Neural cell (in vitro differentiated cells): ENCODE results near the gene TMTC1. TPM values are rescaled to one million over a fixed set of nuclear protein-coding genes. Genes with fewer than 3 reads are reported as not detected.
"Not testable (repeated sequence)": the region's sequence is repeated elsewhere in the genome, so short reads cannot be mapped to it uniquely, and the experiment has no call there.

Experiments
- H2AFZ ChIP-seq: fragments of 200-600, 300-800 bp; sonication (generic), shearing (Covaris generic); 2 replicates; pipeline ENCODE4 v1.6.0; 2014; ENCODE audit warnings: low read depth, mild to moderate bottlenecking, antibody characterized with exemption, low read length, moderate library complexity
- H3F3A ChIP-seq: fragments of 200-600 bp; shearing (Covaris generic); 2 replicates; pipeline ENCODE4 v1.6.1; 2016; ENCODE audit warnings: mild to moderate bottlenecking, moderate library complexity, mixed read lengths, antibody characterized with exemption, low read length; ENCODE audit not compliant: insufficient read depth, poor library complexity, severe bottlenecking
- H3K27ac ChIP-seq: fragments of 200-600, 300-800 bp; sonication (generic), shearing (Covaris generic); 2 replicates; pipeline ENCODE4 v1.5.1; 2014; ENCODE audit warnings: mild to moderate bottlenecking, low read length, moderate library complexity
- H3K27me3 ChIP-seq: fragments of 300-800, 200-600 bp; sonication (generic), shearing (Covaris generic); 2 replicates; pipeline ENCODE4 v1.6.0; 2014; ENCODE audit warnings: mild to moderate bottlenecking, low read depth, low read length, moderate library complexity; ENCODE audit not compliant: insufficient read depth
- H3K36me3 ChIP-seq: fragments of 300-800, 200-600 bp; sonication (generic), shearing (Covaris generic); 2 replicates; pipeline ENCODE4 v1.5.1; 2014; ENCODE audit warnings: mild to moderate bottlenecking, antibody characterized with exemption, low read length, moderate library complexity; ENCODE audit not compliant: insufficient read depth
- H3K4me2 ChIP-seq: fragments of 300-800, 200-600 bp; sonication (generic), shearing (Covaris generic); 2 replicates; pipeline ENCODE4 v1.6.0; 2014; ENCODE audit warnings: mild to moderate bottlenecking, low read length
- H3K4me3 ChIP-seq: fragments of 300-800, 200-600 bp; sonication (generic), shearing (Covaris generic); 2 replicates; pipeline ENCODE4 v1.5.1; 2014; ENCODE audit warnings: mild to moderate bottlenecking, low read length, moderate library complexity
- H3K79me2 ChIP-seq: fragments of 200-600 bp; shearing (Covaris generic); replicated peaks from 2 replicates; pipeline ENCODE4 v1.6.0; 2014; ENCODE audit warnings: mild to moderate bottlenecking, low read length, moderate library complexity; ENCODE audit not compliant: insufficient read depth
- H3K9ac ChIP-seq: fragments of 300-800, 200-600 bp; sonication (generic), shearing (Covaris generic); 2 replicates; pipeline ENCODE4 v1.6.1; 2016; ENCODE audit warnings: mild to moderate bottlenecking, low read length, mixed read lengths
- H3K9me2 ChIP-seq: fragments of 200-600 bp; shearing (Covaris generic); 2 replicates; pipeline ENCODE4 v1.6.1; 2016; ENCODE audit warnings: mild to moderate bottlenecking, low read length, mixed read lengths; ENCODE audit not compliant: insufficient read depth
- H3K9me3 ChIP-seq: fragments of 200-600, 300-800 bp; sonication (generic), shearing (Covaris generic); 2 replicates; pipeline ENCODE4 v1.6.1; 2016; ENCODE audit warnings: mild to moderate bottlenecking, mixed run types, low read length, moderate library complexity, mixed read lengths
- H4K20me1 ChIP-seq: fragments of 200-600 bp; shearing (Covaris generic); 2 replicates; pipeline ENCODE4 v1.6.1; 2016; ENCODE audit warnings: mild to moderate bottlenecking, mixed run types; ENCODE audit not compliant: insufficient read depth
- EP300 ChIP-seq: fragments of 450-650 bp; conservative IDR thresholded peaks from 2 replicates; pipeline ENCODE4 v1.6.1; 2014; ENCODE audit warnings: antibody characterized with exemption, mild to moderate bottlenecking, moderate library complexity; ENCODE audit not compliant: poor library complexity, severe bottlenecking
- EZH2 ChIP-seq: fragments of 200-600, 300-800 bp; shearing (Covaris generic), sonication (generic); IDR thresholded peaks from 2 replicates; pipeline ENCODE4 v1.6.1; 2014; ENCODE audit warnings: antibody characterized with exemption, low read length, borderline replicate concordance, mild to moderate bottlenecking; ENCODE audit not compliant: insufficient read depth, poor library complexity, severe bottlenecking
- POLR2AphosphoS5 ChIP-seq: IDR thresholded peaks from 2 replicates; pipeline ENCODE4 v1.6.1; 2012
- polyA plus RNA-seq: library from polyadenylated mRNA; depleted of rRNA; stranded (reverse); fragments of >200 nt; gene quantifications from 2 replicates; pipeline ENCODE4 v1.2.3, GENCODE V29; 2014
- TF ChIP-seq, protein P1 (sequence below): IDR thresholded peaks from 2 replicates; pipeline ENCODE4 v1.6.1; 2012; ENCODE audit warnings: borderline replicate concordance
- TF ChIP-seq, protein P2 (sequence below): fragments of 450-650 bp; IDR thresholded peaks from 2 replicates; pipeline ENCODE4 v1.5.1; 2014; ENCODE audit warnings: antibody characterized with exemption, mild to moderate bottlenecking, moderate library complexity; ENCODE audit not compliant: poor library complexity, severe bottlenecking

Gene TMTC1
- polyA plus RNA-seq, 1 donor from 2014 or later: 10.0 TPM

DNA sequence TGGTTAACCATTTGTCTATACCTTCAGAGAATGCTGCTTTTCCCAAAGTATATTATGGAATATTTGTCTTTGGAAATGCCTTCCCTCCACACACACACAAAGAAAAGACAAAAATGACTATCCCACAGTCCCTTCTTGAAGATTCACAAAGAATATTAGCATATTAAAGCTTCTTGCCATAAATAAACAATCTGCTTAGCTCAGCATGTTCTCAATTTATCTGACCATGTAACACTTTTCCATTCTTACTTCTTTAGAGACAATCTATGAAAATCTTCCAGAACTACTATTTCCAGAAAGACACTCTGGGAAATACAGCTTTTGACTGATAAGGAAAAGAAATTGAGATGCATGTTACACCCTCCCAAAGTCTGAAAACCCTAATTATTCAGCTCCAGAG, 227.4 kb downstream of the TMTC1 start:
- H2AFZ ChIP-seq: no peak overlapping the region
- no peak overlapping the region for H3K4me3 ChIP-seq
- no peaks in the 10 kb centered on the region for H3K27me3 ChIP-seq
- H3K36me3 ChIP-seq: no peaks in the 10 kb centered on the region
- no peak overlapping the region for H3K27ac ChIP-seq
- no peaks in the 10 kb centered on the region for H4K20me1 ChIP-seq
- H3K9me2 ChIP-seq: no peaks in the 10 kb centered on the region
- peaks cover 3% of the 10 kb centered on the region for H3F3A ChIP-seq
- H3K9ac ChIP-seq: no peak overlapping the region
- H3K79me2 ChIP-seq: no peaks in the 10 kb centered on the region
- no peak overlapping the region for H3K4me2 ChIP-seq
- TF ChIP-seq EP300 (no peak), EZH2 (no peak), POLR2AphosphoS5 (no peak)
- H3K9me3 ChIP-seq: no peaks in the 10 kb centered on the region

DNA sequence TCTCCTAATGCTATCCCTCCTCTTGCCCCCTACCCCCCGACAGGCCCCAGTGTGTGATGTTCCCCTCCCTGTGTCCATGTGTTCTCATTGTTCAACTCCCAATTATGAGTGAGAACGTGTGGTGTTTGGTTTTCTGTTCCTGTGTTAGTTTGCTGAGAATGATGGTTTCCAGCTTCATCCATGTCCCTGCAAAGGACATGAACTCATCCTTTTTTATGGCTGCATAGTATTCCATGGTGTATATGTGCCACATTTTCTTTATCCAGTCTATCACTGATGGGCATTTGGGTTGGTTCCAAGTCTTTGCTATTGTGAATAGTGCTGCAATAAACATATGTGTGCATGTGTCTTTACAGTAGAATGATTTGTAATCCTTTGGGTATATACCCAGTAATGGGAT, 228.3 kb downstream of the TMTC1 start:
- H3K4me2 ChIP-seq, H4K20me1 ChIP-seq, H3K79me2 ChIP-seq, H3K9me3 ChIP-seq, H3K27me3 ChIP-seq, H3K4me3 ChIP-seq, H3F3A ChIP-seq, H3K27ac ChIP-seq, H3K9me2 ChIP-seq, H3K9ac ChIP-seq, H2AFZ ChIP-seq, H3K36me3 ChIP-seq: not testable (repeated sequence)

DNA sequence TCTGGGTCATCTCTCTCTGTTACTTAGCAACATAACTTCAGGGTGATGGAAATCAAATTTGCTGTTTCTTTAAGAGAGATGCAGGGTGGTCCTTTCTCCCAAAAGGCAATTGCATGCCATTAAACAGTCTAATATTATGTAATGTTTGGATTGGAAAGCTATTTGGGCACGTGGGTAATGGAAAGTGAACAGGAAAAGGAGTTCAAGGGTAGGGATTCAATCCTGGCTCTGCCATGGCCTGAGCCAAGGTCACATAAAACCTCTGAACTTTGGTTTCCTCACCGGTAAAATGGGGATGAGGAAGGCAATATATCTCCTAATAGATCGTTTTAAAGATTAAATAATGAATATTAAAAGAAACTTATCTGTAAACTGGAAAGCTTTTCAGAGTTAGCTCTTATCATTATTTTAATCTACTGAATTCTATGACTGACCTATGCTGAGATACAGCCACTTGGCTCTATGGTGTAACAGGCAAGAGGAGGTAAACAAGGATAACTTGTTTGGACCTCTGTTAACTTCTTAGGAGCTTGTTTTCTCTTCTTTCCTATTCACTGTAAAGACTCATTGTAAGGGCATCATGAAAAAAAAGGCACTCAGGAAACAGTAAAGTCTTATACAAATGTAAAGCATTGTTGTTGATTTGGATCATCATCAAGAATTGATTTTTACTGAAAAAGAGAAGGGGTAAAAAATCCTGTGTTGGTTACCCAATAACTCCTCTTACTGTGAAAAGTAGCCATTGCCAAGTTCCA, 230.6 kb downstream of the TMTC1 start:
- no peak overlapping the region for H3K4me3 ChIP-seq
- no peaks in the 10 kb centered on the region for H3K27me3 ChIP-seq
- H3K36me3 ChIP-seq: no peaks in the 10 kb centered on the region
- no peaks in the 10 kb centered on the region for H4K20me1 ChIP-seq
- H2AFZ ChIP-seq: no peak overlapping the region
- no peak overlapping the region for H3K27ac ChIP-seq
- TF ChIP-seq, protein P1, sequence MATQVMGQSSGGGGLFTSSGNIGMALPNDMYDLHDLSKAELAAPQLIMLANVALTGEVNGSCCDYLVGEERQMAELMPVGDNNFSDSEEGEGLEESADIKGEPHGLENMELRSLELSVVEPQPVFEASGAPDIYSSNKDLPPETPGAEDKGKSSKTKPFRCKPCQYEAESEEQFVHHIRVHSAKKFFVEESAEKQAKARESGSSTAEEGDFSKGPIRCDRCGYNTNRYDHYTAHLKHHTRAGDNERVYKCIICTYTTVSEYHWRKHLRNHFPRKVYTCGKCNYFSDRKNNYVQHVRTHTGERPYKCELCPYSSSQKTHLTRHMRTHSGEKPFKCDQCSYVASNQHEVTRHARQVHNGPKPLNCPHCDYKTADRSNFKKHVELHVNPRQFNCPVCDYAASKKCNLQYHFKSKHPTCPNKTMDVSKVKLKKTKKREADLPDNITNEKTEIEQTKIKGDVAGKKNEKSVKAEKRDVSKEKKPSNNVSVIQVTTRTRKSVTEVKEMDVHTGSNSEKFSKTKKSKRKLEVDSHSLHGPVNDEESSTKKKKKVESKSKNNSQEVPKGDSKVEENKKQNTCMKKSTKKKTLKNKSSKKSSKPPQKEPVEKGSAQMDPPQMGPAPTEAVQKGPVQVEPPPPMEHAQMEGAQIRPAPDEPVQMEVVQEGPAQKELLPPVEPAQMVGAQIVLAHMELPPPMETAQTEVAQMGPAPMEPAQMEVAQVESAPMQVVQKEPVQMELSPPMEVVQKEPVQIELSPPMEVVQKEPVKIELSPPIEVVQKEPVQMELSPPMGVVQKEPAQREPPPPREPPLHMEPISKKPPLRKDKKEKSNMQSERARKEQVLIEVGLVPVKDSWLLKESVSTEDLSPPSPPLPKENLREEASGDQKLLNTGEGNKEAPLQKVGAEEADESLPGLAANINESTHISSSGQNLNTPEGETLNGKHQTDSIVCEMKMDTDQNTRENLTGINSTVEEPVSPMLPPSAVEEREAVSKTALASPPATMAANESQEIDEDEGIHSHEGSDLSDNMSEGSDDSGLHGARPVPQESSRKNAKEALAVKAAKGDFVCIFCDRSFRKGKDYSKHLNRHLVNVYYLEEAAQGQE: no peak
- no peak for TF ChIP-seq EP300
- TF ChIP-seq, protein P2, sequence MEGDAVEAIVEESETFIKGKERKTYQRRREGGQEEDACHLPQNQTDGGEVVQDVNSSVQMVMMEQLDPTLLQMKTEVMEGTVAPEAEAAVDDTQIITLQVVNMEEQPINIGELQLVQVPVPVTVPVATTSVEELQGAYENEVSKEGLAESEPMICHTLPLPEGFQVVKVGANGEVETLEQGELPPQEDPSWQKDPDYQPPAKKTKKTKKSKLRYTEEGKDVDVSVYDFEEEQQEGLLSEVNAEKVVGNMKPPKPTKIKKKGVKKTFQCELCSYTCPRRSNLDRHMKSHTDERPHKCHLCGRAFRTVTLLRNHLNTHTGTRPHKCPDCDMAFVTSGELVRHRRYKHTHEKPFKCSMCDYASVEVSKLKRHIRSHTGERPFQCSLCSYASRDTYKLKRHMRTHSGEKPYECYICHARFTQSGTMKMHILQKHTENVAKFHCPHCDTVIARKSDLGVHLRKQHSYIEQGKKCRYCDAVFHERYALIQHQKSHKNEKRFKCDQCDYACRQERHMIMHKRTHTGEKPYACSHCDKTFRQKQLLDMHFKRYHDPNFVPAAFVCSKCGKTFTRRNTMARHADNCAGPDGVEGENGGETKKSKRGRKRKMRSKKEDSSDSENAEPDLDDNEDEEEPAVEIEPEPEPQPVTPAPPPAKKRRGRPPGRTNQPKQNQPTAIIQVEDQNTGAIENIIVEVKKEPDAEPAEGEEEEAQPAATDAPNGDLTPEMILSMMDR: no peak
- H3K9me3 ChIP-seq: no peaks in the 10 kb centered on the region
- no peaks in the 10 kb centered on the region for H3F3A ChIP-seq
- H3K79me2 ChIP-seq: no peaks in the 10 kb centered on the region
- H3K4me2 ChIP-seq: no peak overlapping the region
- H3K9ac ChIP-seq: no peak overlapping the region
- no peaks in the 10 kb centered on the region for H3K9me2 ChIP-seq
